Thyroid gland (tissue), 4 donors: ENCODE data around the gene FMC1. TPM values are rescaled to one million over a fixed set of nuclear protein-coding genes. Genes with fewer than 3 reads are reported as not detected.

ENCODE experiments used
- DNase-seq, 2 donors: peaks; one replicate each; pipeline ENCODE4 v3.0.0-alpha.2; 2019
- H3K27ac ChIP-seq, 3 donors: fragments of 200-600 bp; sonication (generic); 1 replicate in 2 of 3; 2 replicates in 1 of 3; pipeline ENCODE4 v1.5.1; 2016 to 2019; ENCODE audit warnings: mild to moderate bottlenecking in 1 of 3, moderate library complexity in 1 of 3
- H3K27me3 ChIP-seq: fragments of 200-600 bp; sonication (generic); one replicate; pipeline ENCODE4 v1.5.1; 2019
- H3K36me3 ChIP-seq, 2 donors: fragments of 200-600 bp; sonication (generic); one replicate each; pipeline ENCODE4 v1.5.1; 2016 to 2019
- H3K4me1 ChIP-seq, 2 donors: fragments of 200-600 bp; sonication (generic); one replicate each; pipeline ENCODE4 v1.5.1; 2017 to 2019
- H3K4me3 ChIP-seq, 3 donors: fragments of 200-600 bp; sonication (generic); replicated peaks in 1 of 3; 1 replicate in 2 of 3; 2 replicates in 1 of 3; pipeline ENCODE4 v1.5.1; 2016; ENCODE audit warnings: mild to moderate bottlenecking in 1 of 3
- H3K9me3 ChIP-seq: fragments of 200-600 bp; sonication (generic); one replicate; pipeline ENCODE4 v1.5.1; 2017
- POLR2A ChIP-seq, 2 donors: fragments of 450-650 bp; IDR thresholded peaks; one replicate each; pipeline ENCODE4 v1.6.1; 2017; ENCODE audit warnings: antibody characterized with exemption in 2 of 2, mild to moderate bottlenecking in 2 of 2, moderate library complexity in 1 of 2
- WGBS, 2 donors: methylation state at CpG; one replicate each; pipeline ENCODE4 v1.1.5; 2017; 5-methylcytosine and 5-hydroxymethylcytosine counted together
- intact Hi-C: fragments of 100-400 bp; cut with DNase I; formaldehyde crosslinking; loops from one replicate; pipeline ENCODE4 v1.15.1; 2023
- total RNA-seq, 4 donors: library from RNA; depleted of rRNA; stranded (reverse); fragments of >200 nt; gene quantifications; one replicate each; pipeline ENCODE4 v1.2.3, GENCODE V29; 2016
- TF ChIP-seq, protein P1 (sequence below), 6 experiments: fragments of 200-600 bp in 3 of 6; fragments of 450-650 bp in 3 of 6; sonication (generic) in 3 of 6; IDR thresholded peaks; one replicate each; pipeline ENCODE4 v1.5.1; 2016 to 2019; ENCODE audit warnings: antibody characterized with exemption in 6 of 6, mild to moderate bottlenecking in 2 of 6, inconsistent platforms in 1 of 6, moderate library complexity in 1 of 6

The FMC1 gene
- total RNA-seq, 4 donors from 2014 or later, result 11.9 to 26.4 (median 23.0) TPM

DNA sequence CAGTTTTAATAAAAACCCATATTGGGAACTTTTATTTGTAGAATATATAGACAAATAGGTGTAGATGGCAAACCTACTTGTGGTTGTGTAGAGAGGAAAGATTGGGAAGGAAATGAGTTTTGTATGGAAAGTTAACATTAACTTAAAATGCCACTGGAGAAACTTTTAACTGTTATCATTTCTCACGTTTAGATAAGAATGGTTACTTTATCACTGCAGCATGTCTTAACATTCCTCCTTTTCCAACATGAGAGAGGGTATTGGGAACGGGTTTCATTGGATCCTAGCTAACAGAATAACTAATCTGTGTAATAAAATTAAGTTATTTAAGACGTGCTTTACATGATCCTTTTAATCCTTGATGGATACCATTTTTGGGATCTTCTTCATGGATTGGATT, 20.4 kb downstream of the FMC1 start:
- Histone ChIP-seq H3K4me3 (peak overlapping the region in 2 of 3 donors; percentile 34 to 87), H3K27me3 (no peaks in the 10 kb centered on the region), H3K27ac (peak overlapping the region; percentile 98 to 100 (median 99)), H3K9me3 (no peaks in the 10 kb centered on the region), H3K4me1 (peaks cover 36 to 42% of the 10 kb centered on the region in 2 donors), H3K36me3 (peaks cover 0 to 5% of the 10 kb centered on the region in 2 donors)
- TF ChIP-seq POLR2A (IDR thresholded peaks at IDR 0.05), result no peak
- TF ChIP-seq, protein P1, sequence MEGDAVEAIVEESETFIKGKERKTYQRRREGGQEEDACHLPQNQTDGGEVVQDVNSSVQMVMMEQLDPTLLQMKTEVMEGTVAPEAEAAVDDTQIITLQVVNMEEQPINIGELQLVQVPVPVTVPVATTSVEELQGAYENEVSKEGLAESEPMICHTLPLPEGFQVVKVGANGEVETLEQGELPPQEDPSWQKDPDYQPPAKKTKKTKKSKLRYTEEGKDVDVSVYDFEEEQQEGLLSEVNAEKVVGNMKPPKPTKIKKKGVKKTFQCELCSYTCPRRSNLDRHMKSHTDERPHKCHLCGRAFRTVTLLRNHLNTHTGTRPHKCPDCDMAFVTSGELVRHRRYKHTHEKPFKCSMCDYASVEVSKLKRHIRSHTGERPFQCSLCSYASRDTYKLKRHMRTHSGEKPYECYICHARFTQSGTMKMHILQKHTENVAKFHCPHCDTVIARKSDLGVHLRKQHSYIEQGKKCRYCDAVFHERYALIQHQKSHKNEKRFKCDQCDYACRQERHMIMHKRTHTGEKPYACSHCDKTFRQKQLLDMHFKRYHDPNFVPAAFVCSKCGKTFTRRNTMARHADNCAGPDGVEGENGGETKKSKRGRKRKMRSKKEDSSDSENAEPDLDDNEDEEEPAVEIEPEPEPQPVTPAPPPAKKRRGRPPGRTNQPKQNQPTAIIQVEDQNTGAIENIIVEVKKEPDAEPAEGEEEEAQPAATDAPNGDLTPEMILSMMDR (IDR thresholded peaks at IDR 0.05), result no peak
- DNase-seq, result no peak
- 11 to 24% methylated on average over 3 of the region's 3 CpGs for WGBS, 2 donors
- intact Hi-C loops, result loop anchor here (10.0 kb wide), 1 partner anchor 53 kb away; no protein-coding TSS in a partner anchor

DNA sequence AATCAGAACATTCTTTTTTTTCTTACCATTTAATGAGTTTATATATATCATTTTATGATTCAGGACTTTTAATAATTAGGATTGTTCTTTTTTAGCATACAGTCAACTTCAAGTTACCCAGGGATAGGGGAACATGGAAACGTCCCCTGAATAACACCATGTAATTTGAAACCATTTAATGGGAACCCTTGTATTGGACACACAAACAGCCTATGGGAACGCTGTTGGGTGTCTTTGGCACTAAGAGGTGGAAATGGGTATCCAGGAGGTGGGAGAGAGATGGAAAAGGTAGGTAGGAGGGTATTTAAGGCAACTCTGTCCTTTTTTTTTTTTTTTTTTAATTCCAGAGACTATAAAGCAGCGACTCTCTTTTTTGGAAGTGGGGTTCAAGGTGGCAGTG, 21.2 kb downstream of the FMC1 start:
- intact Hi-C loops, result loop anchor here (10.0 kb wide), 1 partner anchor 52 kb away; no protein-coding TSS in a partner anchor
- peaks cover 0 to 5% of the 10 kb centered on the region in 2 donors for H3K36me3 ChIP-seq
- WGBS, 2 donors, result 45 to 46% methylated on average over 3 of the region's 3 CpGs
- H3K9me3 ChIP-seq, result no peaks in the 10 kb centered on the region
- H3K27ac ChIP-seq, result peak overlapping the region; percentile 27 to 100 (median 98)
- H3K27me3 ChIP-seq, result no peaks in the 10 kb centered on the region
- no peak for DNase-seq
- TF ChIP-seq, protein P1 (IDR thresholded peaks at IDR 0.05), result no peak
- peak in 1 of 2 donors; percentile 8 for TF ChIP-seq POLR2A (IDR thresholded peaks at IDR 0.05)
- H3K4me1 ChIP-seq, result peaks cover 44 to 50% of the 10 kb centered on the region in 2 donors
- no peak overlapping the region for H3K4me3 ChIP-seq

DNA sequence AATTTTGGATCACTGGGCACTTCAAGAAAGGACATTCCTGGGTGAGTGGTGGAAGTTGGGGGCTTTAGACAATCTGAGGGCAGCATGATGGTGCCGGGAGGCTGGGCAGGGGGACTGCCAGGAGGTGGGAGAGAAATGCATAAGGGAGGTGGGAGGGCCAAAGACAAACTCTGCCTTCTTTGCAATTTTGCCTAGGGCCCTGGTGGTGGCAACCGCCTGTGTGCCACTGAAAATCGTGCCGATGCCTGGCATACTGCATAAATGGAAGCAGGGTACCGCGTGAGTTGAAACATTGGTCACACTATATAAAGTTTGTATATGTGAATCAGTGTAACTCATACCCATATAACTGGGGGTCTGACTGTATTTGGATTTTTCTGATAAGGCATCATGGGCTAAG, 21.8 kb downstream of the FMC1 start:
- Histone ChIP-seq H3K4me1 (peaks cover 49 to 52% of the 10 kb centered on the region in 2 donors), H3K36me3 (peaks cover 0 to 5% of the 10 kb centered on the region in 2 donors), H3K4me3 (no peak overlapping the region), H3K27ac (peak overlapping the region; percentile 8 to 100 (median 27)), H3K9me3 (no peaks in the 10 kb centered on the region), H3K27me3 (no peaks in the 10 kb centered on the region)
- 85 to 91% methylated on average over 6 of the region's 6 CpGs for WGBS, 2 donors
- intact Hi-C loops, result loop anchor here (10.0 kb wide), 1 partner anchor 52 kb away; no protein-coding TSS in a partner anchor
- TF ChIP-seq POLR2A (IDR thresholded peaks at IDR 0.05), result no peak
- TF ChIP-seq, protein P1 (IDR thresholded peaks at IDR 0.05), result no peak
- no peak for DNase-seq

DNA sequence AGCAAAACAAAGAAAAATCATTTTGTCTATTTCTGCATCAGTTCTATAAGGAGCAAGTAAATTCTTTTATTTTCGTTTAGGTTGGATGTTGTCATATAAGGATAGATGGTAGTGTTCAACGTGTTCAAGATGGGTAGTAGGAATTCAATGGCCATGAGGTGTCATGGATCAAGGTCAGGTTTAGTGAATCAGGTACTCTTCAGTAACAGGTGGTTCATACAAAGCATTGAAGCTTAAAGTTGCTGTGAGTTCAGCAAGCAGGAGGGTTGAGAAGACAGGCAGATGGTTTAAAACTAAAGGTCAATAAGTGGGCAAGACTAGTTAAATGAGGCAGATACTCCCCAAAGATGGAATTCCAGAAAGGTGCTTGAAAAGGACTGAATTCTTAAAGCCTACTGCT, 24.2 kb downstream of the FMC1 start:
- DNase-seq, result no peak
- intact Hi-C loops, result loop anchor here (10.0 kb wide), 1 partner anchor 49 kb away; no protein-coding TSS in a partner anchor
- peaks cover 63 to 72% of the 10 kb centered on the region in 2 donors for H3K4me1 ChIP-seq

DNA sequence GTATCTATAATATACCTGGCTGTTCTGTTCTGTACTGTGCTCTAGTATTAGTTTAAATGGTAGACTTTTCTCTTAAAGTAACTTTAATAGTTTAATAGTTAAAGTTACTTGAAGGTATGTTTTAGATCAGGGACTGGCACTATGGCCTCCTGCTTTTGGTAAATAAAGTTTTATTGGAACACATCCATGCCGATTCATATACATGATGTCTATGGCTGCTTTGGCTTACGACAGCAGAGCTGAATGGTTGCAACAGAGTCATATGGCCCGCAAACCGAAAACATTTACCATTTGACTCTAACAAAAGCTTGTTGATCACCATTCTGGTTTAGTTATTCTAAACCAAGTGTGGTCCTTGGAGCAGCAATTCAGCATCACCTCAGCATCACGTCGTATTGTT, 25.3 kb downstream of the FMC1 start:
- Histone ChIP-seq H3K27ac (peak overlapping the region; percentile 23 to 48 (median 25)), H3K9me3 (no peaks in the 10 kb centered on the region), H3K27me3 (no peaks in the 10 kb centered on the region), H3K4me1 (peaks cover 69 to 81% of the 10 kb centered on the region in 2 donors), H3K4me3 (no peak overlapping the region), H3K36me3 (peaks cover 0 to 5% of the 10 kb centered on the region in 2 donors)
- intact Hi-C loops, result loop anchor here (10.0 kb wide), 1 partner anchor 48 kb away; no protein-coding TSS in a partner anchor
- no peak for DNase-seq
- 97% methylated on average over 6 of the region's 6 CpGs for WGBS, 2 donors
- TF ChIP-seq POLR2A (IDR thresholded peaks at IDR 0.05), result no peak
- TF ChIP-seq, protein P1 (IDR thresholded peaks at IDR 0.05), result no peak

More for the DNA sequence above, 24.2 kb downstream of the FMC1 start:
- peak overlapping the region in 2 of 3 donors; percentile 5 to 7 for H3K27ac ChIP-seq
- peaks cover 0 to 5% of the 10 kb centered on the region in 2 donors for H3K36me3 ChIP-seq
- TF ChIP-seq POLR2A (IDR thresholded peaks at IDR 0.05), result no peak
- TF ChIP-seq, protein P1 (IDR thresholded peaks at IDR 0.05), result no peak
- 62 to 64% methylated on average over 2 of the region's 2 CpGs for WGBS, 2 donors
- no peaks in the 10 kb centered on the region for H3K9me3 ChIP-seq
- no peak overlapping the region for H3K4me3 ChIP-seq
- no peaks in the 10 kb centered on the region for H3K27me3 ChIP-seq
